ENCODE data around the gene ZNF814. TPM values are rescaled to one million over a fixed set of nuclear protein-coding genes. Genes with fewer than 3 reads are reported as not detected.

Gene ZNF814
- total and polyA plus RNA-seq, 2 experiments from 2014 or later, result 3.6 to 14.1 TPM

GRCh38 chr19:57914531-57914930 lies 25.7 kb upstream of the ZNF814 start:
- no peaks in the 10 kb centered on the region for H3K27me3 ChIP-seq (replicated peaks; ENCODE audit: insufficient read depth)
- no peaks in the 10 kb centered on the region for H3K36me3 ChIP-seq (ENCODE audit: low read depth)
- TF ChIP-seq EZH2 (IDR thresholded peaks at IDR 0.05; ENCODE audit: insufficient read depth, poor library complexity, severe bottlenecking) (no peak), EZH2phosphoT487 (IDR thresholded peaks at IDR 0.05; ENCODE audit: insufficient read depth, low read depth) (no peak)
- WGBS, 2 experiments (ENCODE audit: low coverage in 1 of 2, low lambda C conversion rate in 2 of 2, missing lambda C conversion rate in 2 of 2), result 98% methylated on average over 3 of the region's 3 CpGs
- in situ Hi-C loops (cut with MboI), result no loop called here
- H3K4me2 ChIP-seq (ENCODE audit: unreplicated experiment), result no peak overlapping the region
- no peak for DNase-seq
- peaks cover 51% of the 10 kb centered on the region for H3K79me2 ChIP-seq (ENCODE audit: insufficient read depth)
- no peak overlapping the region for H3K9ac ChIP-seq
- H3K9me3 ChIP-seq (ENCODE audit: low read depth), result no peaks in the 10 kb centered on the region
- no peak overlapping the region for H2AFZ ChIP-seq
- 0 out of 2 replicates have a peak, but pooled peaks cover 7% of the 10 kb centered on the region for H3F3A ChIP-seq (ENCODE audit: insufficient read depth)
- peaks cover 12% of the 10 kb centered on the region for H3K4me1 ChIP-seq (ENCODE audit: insufficient read depth)
- H3K27ac ChIP-seq, result no peak overlapping the region
- H3K9me2 ChIP-seq (ENCODE audit: insufficient read depth), result no peaks in the 10 kb centered on the region
- H4K20me1 ChIP-seq (ENCODE audit: insufficient read depth), result no peaks in the 10 kb centered on the region
- no peak overlapping the region for H3K4me3 ChIP-seq

GRCh38 chr19:57907394-57907793 lies 18.6 kb upstream of the ZNF814 start:
- no peak overlapping the region for H3K4me3 ChIP-seq
- no peak overlapping the region for H3K4me2 ChIP-seq (ENCODE audit: unreplicated experiment)
- H3K9me3 ChIP-seq (ENCODE audit: low read depth), result no peaks in the 10 kb centered on the region
- H3K27ac ChIP-seq, result no peak overlapping the region
- no peaks in the 10 kb centered on the region for H4K20me1 ChIP-seq (ENCODE audit: insufficient read depth)
- no peak overlapping the region for H2AFZ ChIP-seq
- H3K9me2 ChIP-seq (ENCODE audit: insufficient read depth), result no peaks in the 10 kb centered on the region
- H3F3A ChIP-seq (ENCODE audit: insufficient read depth), result no peaks in the 10 kb centered on the region
- H3K79me2 ChIP-seq (ENCODE audit: insufficient read depth), result peaks cover 37% of the 10 kb centered on the region
- DNase-seq, result no peak
- 93 to 97% methylated on average over 3 of the region's 3 CpGs for WGBS, 2 experiments (ENCODE audit: low coverage in 1 of 2, low lambda C conversion rate in 2 of 2, missing lambda C conversion rate in 2 of 2)
- TF ChIP-seq EZH2 (IDR thresholded peaks at IDR 0.05; ENCODE audit: insufficient read depth, poor library complexity, severe bottlenecking) (no peak), EZH2phosphoT487 (IDR thresholded peaks at IDR 0.05; ENCODE audit: insufficient read depth, low read depth) (no peak)
- 0 out of 2 replicates have a peak, but pooled peaks cover 5% of the 10 kb centered on the region for H3K36me3 ChIP-seq (ENCODE audit: low read depth)
- in situ Hi-C loops (cut with MboI), result no loop called here
- peaks cover 4% of the 10 kb centered on the region; the same call in 1 of the 2 replicates for H3K4me1 ChIP-seq (ENCODE audit: insufficient read depth)
- H3K27me3 ChIP-seq (replicated peaks; ENCODE audit: insufficient read depth), result no peaks in the 10 kb centered on the region
- no peak overlapping the region for H3K9ac ChIP-seq

GRCh38 chr19:57905258-57905657 lies 16.4 kb upstream of the ZNF814 start:
- no peak for TF ChIP-seq EZH2 (IDR thresholded peaks at IDR 0.05; ENCODE audit: insufficient read depth, poor library complexity, severe bottlenecking)
- TF ChIP-seq EZH2phosphoT487 (IDR thresholded peaks at IDR 0.05; ENCODE audit: insufficient read depth, low read depth), result no peak
- Histone ChIP-seq H3K79me2 (ENCODE audit: insufficient read depth) (peaks cover 31% of the 10 kb centered on the region), H3K4me2 (ENCODE audit: unreplicated experiment) (no peak overlapping the region), H2AFZ (no peak overlapping the region), H3F3A (ENCODE audit: insufficient read depth) (no peaks in the 10 kb centered on the region), H3K9me2 (ENCODE audit: insufficient read depth) (no peaks in the 10 kb centered on the region), H3K4me3 (no peak overlapping the region), H3K9ac (no peak overlapping the region), H4K20me1 (ENCODE audit: insufficient read depth) (no peaks in the 10 kb centered on the region), H3K9me3 (ENCODE audit: low read depth) (no peaks in the 10 kb centered on the region), H3K27me3 (replicated peaks; ENCODE audit: insufficient read depth) (no peaks in the 10 kb centered on the region), H3K27ac (no peak overlapping the region), H3K36me3 (ENCODE audit: low read depth) (0 out of 2 replicates have a peak, but pooled peaks cover 7% of the 10 kb centered on the region), H3K4me1 (ENCODE audit: insufficient read depth) (peaks cover 4% of the 10 kb centered on the region; the same call in 1 of the 2 replicates)
- in situ Hi-C loops (cut with MboI), result no loop called here
- DNase-seq, result no peak
- 98 to 99% methylated on average over 6 of the region's 6 CpGs for WGBS, 2 experiments (ENCODE audit: low coverage in 1 of 2, low lambda C conversion rate in 2 of 2, missing lambda C conversion rate in 2 of 2)

GRCh38 chr19:57903618-57904184 lies 14.9 kb upstream of the ZNF814 start:
- in situ Hi-C loops (cut with MboI), result no loop called here
- Histone ChIP-seq H2AFZ (no peak overlapping the region), H3K9me2 (ENCODE audit: insufficient read depth) (no peaks in the 10 kb centered on the region), H3K4me2 (ENCODE audit: unreplicated experiment) (no peak overlapping the region), H3K79me2 (ENCODE audit: insufficient read depth) (peaks cover 31% of the 10 kb centered on the region), H3K9ac (no peak overlapping the region), H3K4me3 (no peak overlapping the region), H3K4me1 (ENCODE audit: insufficient read depth) (peaks cover 4% of the 10 kb centered on the region; the same call in 1 of the 2 replicates), H4K20me1 (ENCODE audit: insufficient read depth) (no peaks in the 10 kb centered on the region), H3K27ac (no peak overlapping the region), H3K9me3 (ENCODE audit: low read depth) (no peaks in the 10 kb centered on the region), H3F3A (ENCODE audit: insufficient read depth) (no peaks in the 10 kb centered on the region), H3K36me3 (ENCODE audit: low read depth) (0 out of 2 replicates have a peak, but pooled peaks cover 7% of the 10 kb centered on the region), H3K27me3 (replicated peaks; ENCODE audit: insufficient read depth) (no peaks in the 10 kb centered on the region)
- WGBS, 2 experiments (ENCODE audit: low coverage in 1 of 2, low lambda C conversion rate in 2 of 2, missing lambda C conversion rate in 2 of 2), result 63 to 65% methylated on average over 7 of the region's 7 CpGs
- TF ChIP-seq EZH2phosphoT487 (IDR thresholded peaks at IDR 0.05; ENCODE audit: insufficient read depth, low read depth) (no peak), EZH2 (IDR thresholded peaks at IDR 0.05; ENCODE audit: insufficient read depth, poor library complexity, severe bottlenecking) (no peak)
- no peak for DNase-seq
